ENCODE measurements around the gene WBP1.
A peak's percentile ranks its signal among the peaks of the same experiment; 100 is the strongest.

Gene WBP1

DNA sequence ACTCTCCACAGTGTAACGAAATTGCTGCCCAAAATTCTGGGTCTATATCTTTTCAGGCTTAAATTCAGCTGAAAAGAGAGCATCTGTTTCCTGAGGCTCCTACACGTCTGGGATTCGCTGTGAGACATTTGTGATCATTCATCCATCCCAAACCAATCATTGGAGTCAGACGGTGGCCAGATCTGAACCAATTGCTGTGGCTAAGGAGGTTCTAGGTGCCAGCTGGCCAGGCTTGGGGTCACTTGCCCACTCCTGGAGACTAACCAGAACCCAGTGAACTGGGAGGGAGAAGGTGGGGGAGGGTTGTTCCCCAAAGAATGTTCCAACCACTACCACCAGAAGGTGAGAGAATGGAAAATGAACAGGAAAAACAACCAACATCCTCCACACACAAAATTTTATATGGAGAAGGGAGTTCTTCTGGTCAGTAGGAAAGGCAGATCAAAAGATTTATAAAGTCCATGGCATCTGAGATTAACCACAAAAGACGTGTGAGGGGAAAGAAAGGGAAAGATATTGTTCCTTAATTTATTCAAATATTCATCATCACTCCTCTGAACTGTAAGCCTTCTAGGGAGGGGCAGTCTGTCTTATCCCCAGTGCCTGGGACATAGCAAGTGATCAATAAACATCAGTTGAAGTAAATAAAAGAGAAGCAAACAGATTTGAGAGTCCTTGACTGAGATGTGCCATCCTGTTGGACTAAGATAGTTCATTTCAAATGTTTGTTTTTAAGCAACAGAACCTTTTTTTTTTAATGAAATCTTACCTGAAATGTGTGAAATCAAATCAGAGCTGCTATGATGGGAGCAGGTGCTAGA, 13.5 kb upstream of the WBP1 start:
- DNase-seq (ENCODE audit: insufficient read length, low spot score) (no peak), FAIRE-seq (no peak)
- TF ChIP-seq, protein P1, sequence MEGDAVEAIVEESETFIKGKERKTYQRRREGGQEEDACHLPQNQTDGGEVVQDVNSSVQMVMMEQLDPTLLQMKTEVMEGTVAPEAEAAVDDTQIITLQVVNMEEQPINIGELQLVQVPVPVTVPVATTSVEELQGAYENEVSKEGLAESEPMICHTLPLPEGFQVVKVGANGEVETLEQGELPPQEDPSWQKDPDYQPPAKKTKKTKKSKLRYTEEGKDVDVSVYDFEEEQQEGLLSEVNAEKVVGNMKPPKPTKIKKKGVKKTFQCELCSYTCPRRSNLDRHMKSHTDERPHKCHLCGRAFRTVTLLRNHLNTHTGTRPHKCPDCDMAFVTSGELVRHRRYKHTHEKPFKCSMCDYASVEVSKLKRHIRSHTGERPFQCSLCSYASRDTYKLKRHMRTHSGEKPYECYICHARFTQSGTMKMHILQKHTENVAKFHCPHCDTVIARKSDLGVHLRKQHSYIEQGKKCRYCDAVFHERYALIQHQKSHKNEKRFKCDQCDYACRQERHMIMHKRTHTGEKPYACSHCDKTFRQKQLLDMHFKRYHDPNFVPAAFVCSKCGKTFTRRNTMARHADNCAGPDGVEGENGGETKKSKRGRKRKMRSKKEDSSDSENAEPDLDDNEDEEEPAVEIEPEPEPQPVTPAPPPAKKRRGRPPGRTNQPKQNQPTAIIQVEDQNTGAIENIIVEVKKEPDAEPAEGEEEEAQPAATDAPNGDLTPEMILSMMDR (IDR thresholded peaks at IDR 0.05; ENCODE audit: insufficient read depth, missing control alignments): no peak

DNA sequence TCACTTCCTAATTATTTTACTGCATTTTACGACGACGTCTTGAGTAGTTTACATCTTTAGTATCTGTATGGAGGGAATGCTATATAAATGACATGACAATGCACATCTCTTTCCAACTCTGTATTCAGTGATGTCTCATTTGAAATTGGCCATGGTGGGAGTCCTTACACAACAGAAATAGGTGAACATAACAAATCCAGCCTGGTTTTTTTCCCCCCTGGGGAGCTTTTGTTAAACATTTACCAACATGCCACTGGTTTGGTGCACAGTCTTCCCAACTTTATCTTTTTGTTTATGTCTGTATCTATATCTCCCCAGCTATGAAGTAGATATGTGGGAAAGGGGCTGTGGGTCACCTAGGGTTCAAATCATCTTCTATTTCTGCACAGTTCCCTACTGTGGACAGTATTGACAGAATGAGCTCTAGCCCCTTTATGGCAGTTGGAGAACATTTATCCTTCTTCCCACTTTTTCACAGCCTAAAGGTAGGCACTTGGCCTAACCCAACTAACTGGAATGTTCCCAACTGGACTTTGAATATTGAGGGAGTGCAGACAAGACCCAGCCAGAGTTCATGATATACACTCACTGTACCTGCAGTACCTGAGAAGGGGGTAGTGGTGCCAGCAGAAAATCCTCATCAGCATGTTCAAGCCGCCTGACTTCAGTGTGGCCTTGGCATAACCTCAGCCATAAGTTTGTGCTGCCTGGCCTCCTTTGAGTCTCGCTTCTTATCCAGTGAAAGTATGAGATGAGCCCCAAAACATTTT, 10.8 kb upstream of the WBP1 start:
- DNase-seq (ENCODE audit: insufficient read length, low spot score): no peak
- no peak for FAIRE-seq
- TF ChIP-seq, protein P1 (IDR thresholded peaks at IDR 0.05; ENCODE audit: insufficient read depth, missing control alignments): no peak

DNA sequence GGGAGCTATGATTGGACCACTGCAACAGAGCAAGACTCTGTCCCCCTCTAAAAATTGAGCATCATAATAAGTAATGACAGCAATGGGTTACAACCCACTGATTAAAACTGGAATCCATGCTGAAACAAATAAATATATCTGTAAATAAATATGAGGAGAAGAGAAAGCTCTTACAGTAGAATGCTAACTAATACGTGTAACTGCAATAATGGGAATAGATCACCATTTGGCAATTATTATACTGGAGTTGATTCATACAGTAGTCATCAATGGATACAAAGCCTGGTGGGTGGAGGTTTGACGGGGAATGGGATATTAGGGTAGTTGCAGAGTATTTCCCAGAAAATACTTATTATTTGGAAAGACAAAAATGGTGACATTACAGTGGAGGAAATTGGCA, 9.5 kb upstream of the WBP1 start:
- FAIRE-seq: no peak
- TF ChIP-seq, protein P1 (IDR thresholded peaks at IDR 0.05; ENCODE audit: insufficient read depth, missing control alignments): no peak
- DNase-seq (ENCODE audit: insufficient read length, low spot score): no peak

DNA sequence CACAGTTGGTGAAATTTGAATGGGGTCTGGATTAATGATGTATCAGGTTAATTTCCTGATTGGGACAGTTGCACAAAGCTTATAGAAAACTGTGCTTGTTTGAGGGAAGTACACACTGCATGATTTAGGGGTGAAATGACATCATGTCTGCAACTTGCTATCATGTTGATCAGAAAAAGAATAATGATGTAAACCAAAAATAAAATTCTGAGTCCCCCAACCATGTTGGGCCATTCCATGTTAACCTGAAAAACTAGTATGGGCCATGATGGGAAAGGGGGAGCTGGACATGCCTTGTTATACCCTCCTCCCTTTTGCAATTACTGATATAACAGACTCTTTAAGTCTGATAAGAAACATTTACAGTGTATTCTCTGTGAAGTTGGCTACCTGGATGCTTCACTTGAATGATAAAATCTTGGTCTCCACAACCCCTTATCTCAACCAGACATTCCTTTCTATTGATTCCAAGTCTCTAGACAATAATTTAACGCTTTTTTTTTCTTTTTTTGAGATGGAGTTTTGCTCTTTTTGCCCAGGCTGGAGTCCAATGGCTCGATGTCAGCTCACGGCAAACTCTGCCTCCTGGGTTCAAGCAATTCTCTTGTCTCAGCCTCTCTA, 7.6 kb upstream of the WBP1 start:
- TF ChIP-seq, protein P1 (IDR thresholded peaks at IDR 0.05; ENCODE audit: insufficient read depth, missing control alignments): no peak
- DNase-seq (ENCODE audit: insufficient read length, low spot score): no peak
- no peak for FAIRE-seq

DNA sequence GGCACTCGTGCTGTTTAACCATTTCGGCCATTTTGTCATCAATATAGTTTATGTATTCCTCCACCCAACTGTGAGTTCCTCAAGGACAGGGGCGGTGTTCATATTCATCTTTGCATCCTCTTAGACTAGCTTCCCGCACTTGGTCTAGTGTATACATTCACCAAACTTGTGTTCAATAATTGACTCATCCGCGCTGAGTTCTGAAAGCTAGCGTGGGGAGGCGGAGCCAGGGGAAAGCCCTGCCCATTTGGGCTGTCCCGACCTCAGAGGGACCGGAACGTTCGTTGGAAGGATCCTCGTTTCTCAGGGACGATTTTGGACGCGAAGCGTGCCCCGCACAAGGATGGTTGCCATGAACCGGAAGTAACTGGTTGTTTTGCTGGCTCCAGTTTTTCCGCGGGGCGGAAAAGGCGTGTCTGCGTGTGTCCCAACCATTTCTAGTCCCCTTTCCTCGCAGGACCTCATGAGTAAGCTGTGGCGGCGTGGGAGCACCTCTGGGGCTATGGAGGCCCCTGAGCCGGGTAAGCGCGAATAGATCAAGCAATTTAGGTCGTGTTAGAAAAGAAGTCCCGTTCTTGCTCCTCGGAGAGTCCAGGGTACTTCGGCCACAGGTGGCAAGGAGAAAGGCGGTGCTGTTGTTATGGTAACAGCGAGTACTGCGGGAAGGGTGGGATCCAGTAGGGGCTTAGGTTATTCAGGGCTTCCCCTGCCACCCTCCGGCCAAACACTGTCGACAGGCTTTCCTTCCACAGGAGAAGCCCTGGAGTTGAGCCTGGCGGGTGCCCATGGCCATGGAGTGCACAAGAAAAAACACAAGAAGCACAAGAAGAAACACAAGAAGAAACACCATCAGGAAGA, 3.4 kb upstream of the WBP1 start, which contains the start of gene INO80B:
Gene INO80B, plus strand, starts transcription at position 434 of the 858 bp plus-strand sequence. Its CDS starts 30 bp downstream, at position 464.
- no peak for DNase-seq (ENCODE audit: insufficient read length, low spot score)
- peak; percentile 64 for FAIRE-seq
- TF ChIP-seq, protein P1 (IDR thresholded peaks at IDR 0.05; ENCODE audit: insufficient read depth, missing control alignments): no peak

DNA sequence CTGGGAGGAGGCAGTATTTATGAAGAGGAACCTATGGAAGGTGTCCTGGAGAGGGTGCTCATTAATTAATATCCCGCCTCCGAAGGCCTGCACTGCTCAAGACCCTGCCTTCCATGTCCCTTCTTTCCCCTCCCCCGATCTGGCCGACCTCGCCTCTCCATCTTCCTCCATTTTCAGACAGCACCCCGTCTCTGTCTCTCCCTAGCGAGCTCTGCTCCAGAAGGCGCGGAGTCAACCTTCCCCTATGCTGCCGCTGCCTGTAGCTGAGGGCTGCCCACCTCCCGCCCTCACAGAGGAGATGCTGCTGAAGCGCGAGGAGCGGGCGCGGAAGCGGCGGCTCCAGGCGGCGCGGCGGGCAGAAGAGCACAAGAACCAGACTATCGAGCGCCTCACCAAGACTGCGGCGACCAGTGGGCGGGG, 1.1 kb upstream of the WBP1 start:
- no peak for DNase-seq (ENCODE audit: insufficient read length, low spot score)

More for the DNA sequence above, 1.1 kb upstream of the WBP1 start:
- no peak for FAIRE-seq
- TF ChIP-seq, protein P1 (IDR thresholded peaks at IDR 0.05; ENCODE audit: insufficient read depth, missing control alignments): no peak
